ENCODE results near the gene RPL39.
"Not testable (repeated sequence)": the region's sequence is repeated elsewhere in the genome, so short reads cannot be mapped to it uniquely, and the experiment has no call there.

Gene RPL39

GRCh38 chrX:119817130-119817690 is 25.8 kb upstream of the RPL39 start:
- no peak for DNase-seq
- no peaks in the 10 kb centered on the region for H3K36me3 ChIP-seq (replicated peaks)
- no peak for TF ChIP-seq CTCF (IDR thresholded peaks at IDR 0.05; ENCODE audit: low read depth, low read length, missing control alignments)
- H3K27ac ChIP-seq = no peak overlapping the region
- in situ Hi-C loops (cut with HindIII; ENCODE audit: low pct_ligation_motif_present, low sequenced_read_pairs) = no loop called here
- H3K27me3 ChIP-seq (replicated peaks) = no peaks in the 10 kb centered on the region
- H3K4me3 ChIP-seq (ENCODE audit: low read depth, low read length) = no peak overlapping the region

- TF ChIP-seq CTCF (IDR thresholded peaks at IDR 0.05; ENCODE audit: low read depth, low read length, missing control alignments) = no peak
- Histone ChIP-seq H3K27me3 (replicated peaks) (no peaks in the 10 kb centered on the region), H3K36me3 (replicated peaks) (no peaks in the 10 kb centered on the region), H3K27ac (no peak overlapping the region), H3K4me3 (ENCODE audit: low read depth, low read length) (no peak overlapping the region)
- DNase-seq = no peak
- in situ Hi-C loops (cut with HindIII; ENCODE audit: low pct_ligation_motif_present, low sequenced_read_pairs) = no loop called here
These were observed 24.9 kb upstream of the RPL39 start for GRCh38 chrX:119816300-119816699.

- in situ Hi-C loops (cut with HindIII; ENCODE audit: low pct_ligation_motif_present, low sequenced_read_pairs) = no loop called here
- Histone ChIP-seq H3K27me3 (replicated peaks) (no peaks in the 10 kb centered on the region), H3K36me3 (replicated peaks) (no peaks in the 10 kb centered on the region), H3K27ac (no peak overlapping the region), H3K4me3 (ENCODE audit: low read depth, low read length) (no peak overlapping the region)
- no peak for TF ChIP-seq CTCF (IDR thresholded peaks at IDR 0.05; ENCODE audit: low read depth, low read length, missing control alignments)
- peak; percentile 25 for DNase-seq
These were observed 17.8 kb upstream of the RPL39 start for GRCh38 chrX:119809185-119809666.

- H3K27me3 ChIP-seq (replicated peaks); DNase-seq; H3K36me3 ChIP-seq (replicated peaks); in situ Hi-C loops (cut with HindIII; ENCODE audit: low pct_ligation_motif_present, low sequenced_read_pairs); H3K27ac ChIP-seq; H3K4me3 ChIP-seq (ENCODE audit: low read depth, low read length): not testable (repeated sequence)
These were observed 17.0 kb upstream of the RPL39 start for GRCh38 chrX:119808461-119808860.

- no peak for TF ChIP-seq CTCF (IDR thresholded peaks at IDR 0.05; ENCODE audit: low read depth, low read length, missing control alignments)
- H3K4me3 ChIP-seq (ENCODE audit: low read depth, low read length) = no peak overlapping the region
- in situ Hi-C loops (cut with HindIII; ENCODE audit: low pct_ligation_motif_present, low sequenced_read_pairs) = no loop called here
These were observed 11.1 kb upstream of the RPL39 start for GRCh38 chrX:119802546-119802945.

GRCh38 chrX:119801253-119802221 is 10.1 kb upstream of the RPL39 start:
- in situ Hi-C loops (cut with HindIII; ENCODE audit: low pct_ligation_motif_present, low sequenced_read_pairs) = no loop called here
- H3K27me3 ChIP-seq (replicated peaks) = no peaks in the 10 kb centered on the region
- DNase-seq = no peak
- no peaks in the 10 kb centered on the region for H3K36me3 ChIP-seq (replicated peaks)
- TF ChIP-seq CTCF (IDR thresholded peaks at IDR 0.05; ENCODE audit: low read depth, low read length, missing control alignments) = no peak
- no peak overlapping the region for H3K4me3 ChIP-seq (ENCODE audit: low read depth, low read length)
- H3K27ac ChIP-seq = no peak overlapping the region

More at GRCh38 chrX:119802546-119802945, 11.1 kb upstream of the RPL39 start:
- Histone ChIP-seq H3K27me3 (replicated peaks) (no peaks in the 10 kb centered on the region), H3K36me3 (replicated peaks) (no peaks in the 10 kb centered on the region), H3K27ac (no peak overlapping the region)
- no peak for DNase-seq
